RCC 7860 (cell line): Measurements from ENCODE around the gene FOSL1.

Experiments used
- DNase-seq: peaks from one replicate; pipeline ENCODE4 v3.0.0-alpha.2; 2015; ENCODE audit warnings: low spot score
- FAIRE-seq: peaks from 2 replicates; lab custom pipeline; 2012; peaks lifted over from hg19 to GRCh38; lab: Jason Lieb, UNC

The FOSL1 gene

GRCh38 chr11:65900125-65900898 is at the start of gene FOSL1:
Gene FOSL1 (minus strand): TSS chr11:65900388. CDS start chr11:65900339, 49 bp downstream.
- FAIRE-seq (no peak), DNase-seq (peak; percentile 88)

GRCh38 chr11:65947603-65948125 is 47.5 kb upstream of the FOSL1 start:
- FAIRE-seq (no peak), DNase-seq (no peak)

- FAIRE-seq = no peak
- DNase-seq = no peak
Measured at GRCh38 chr11:65947133-65947532, 46.9 kb upstream of the FOSL1 start.

- DNase-seq (no peak), FAIRE-seq (no peak)
Measured at GRCh38 chr11:65946655-65947054, 46.5 kb upstream of the FOSL1 start.

- no peak for FAIRE-seq
- no peak for DNase-seq
Measured at GRCh38 chr11:65945941-65946558, 45.9 kb upstream of the FOSL1 start.

- FAIRE-seq (no peak), DNase-seq (no peak)
Measured at GRCh38 chr11:65945430-65945911, 45.3 kb upstream of the FOSL1 start, which contains the start of gene TSGA10IP. Gene TSGA10IP (plus strand): TSS chr11:65945480. CDS start chr11:65945676, 196 bp downstream.

GRCh38 chr11:65944767-65945166 is 44.6 kb upstream of the FOSL1 start:
- DNase-seq (no peak), FAIRE-seq (no peak)

- no peak for FAIRE-seq
- no peak for DNase-seq
Measured at GRCh38 chr11:65944191-65944590, 44.0 kb upstream of the FOSL1 start.

GRCh38 chr11:65942531-65942930 is 42.3 kb upstream of the FOSL1 start:
- DNase-seq (no peak), FAIRE-seq (no peak)

GRCh38 chr11:65941720-65942310 is 41.6 kb upstream of the FOSL1 start:
- no peak for DNase-seq
- no peak for FAIRE-seq

GRCh38 chr11:65937766-65938165 is 37.6 kb upstream of the FOSL1 start:
- no peak for FAIRE-seq

GRCh38 chr11:65934014-65934413 is 33.8 kb upstream of the FOSL1 start:
- DNase-seq (no peak), FAIRE-seq (no peak)

More at GRCh38 chr11:65937766-65938165, 37.6 kb upstream of the FOSL1 start:
- no peak for DNase-seq

GRCh38 chr11:65932558-65932919 is 32.4 kb upstream of the FOSL1 start:
- DNase-seq = no peak
- FAIRE-seq = no peak

- DNase-seq (no peak), FAIRE-seq (no peak)
Measured at GRCh38 chr11:65931773-65932557, 31.8 kb upstream of the FOSL1 start.

GRCh38 chr11:65928667-65929066 is 28.5 kb upstream of the FOSL1 start:
- FAIRE-seq = no peak
- no peak for DNase-seq

GRCh38 chr11:65927904-65928397 is 27.8 kb upstream of the FOSL1 start:
- FAIRE-seq (no peak), DNase-seq (no peak)

- FAIRE-seq (no peak), DNase-seq (no peak)
Measured at GRCh38 chr11:65925397-65925796, 25.2 kb upstream of the FOSL1 start.

GRCh38 chr11:65922565-65922964 is 22.4 kb upstream of the FOSL1 start:
- FAIRE-seq (no peak), DNase-seq (no peak)

- DNase-seq = no peak
- no peak for FAIRE-seq
Measured at GRCh38 chr11:65921876-65922275, 21.7 kb upstream of the FOSL1 start.

GRCh38 chr11:65921033-65921555 is 20.9 kb upstream of the FOSL1 start:
- FAIRE-seq (no peak), DNase-seq (no peak)
